T1000 (cell line): ENCODE measurements around the gene VPS41.
"Not testable (repeated sequence)": the region's sequence is repeated elsewhere in the genome, so short reads cannot be mapped to it uniquely, and the experiment has no call there.

Experiments used
- DNase-seq: peaks from one replicate; lab custom pipeline; 2025; ENCODE audit warnings: mixed read lengths; lab: John Stamatoyannopoulos, UW

The VPS41 gene

GRCh38 chr7:38908759-38909335, at the start of gene VPS41:
Gene VPS41, minus strand, starts transcription at chr7:38909191. Its CDS starts 17 bp downstream, at chr7:38909174.
- peak; percentile 6 for DNase-seq

- DNase-seq = no peak
These were observed 46.9 kb upstream of the VPS41 start for GRCh38 chr7:38955892-38956291.

GRCh38 chr7:38953971-38954370, 45.0 kb upstream of the VPS41 start:
- no peak for DNase-seq

GRCh38 chr7:38953227-38953626, 44.2 kb upstream of the VPS41 start:
- DNase-seq = no peak

GRCh38 chr7:38951213-38951612, 42.2 kb upstream of the VPS41 start:
- DNase-seq = no peak

- no peak for DNase-seq
These were observed 41.3 kb upstream of the VPS41 start for GRCh38 chr7:38950309-38950708.

- DNase-seq = not testable (repeated sequence)
These were observed 38.5 kb upstream of the VPS41 start for GRCh38 chr7:38947541-38947940.

- DNase-seq = no peak
These were observed 33.5 kb upstream of the VPS41 start for GRCh38 chr7:38942431-38943051.

- no peak for DNase-seq
These were observed 31.8 kb upstream of the VPS41 start for GRCh38 chr7:38940774-38941173.

GRCh38 chr7:38938589-38938988, 29.6 kb upstream of the VPS41 start:
- no peak for DNase-seq

- no peak for DNase-seq
These were observed 29.1 kb upstream of the VPS41 start for GRCh38 chr7:38938001-38938485.

- DNase-seq = no peak
These were observed 27.6 kb upstream of the VPS41 start for GRCh38 chr7:38936641-38937040.

- no peak for DNase-seq
These were observed 25.5 kb upstream of the VPS41 start for GRCh38 chr7:38934536-38934935.

GRCh38 chr7:38934051-38934450, 25.1 kb upstream of the VPS41 start:
- no peak for DNase-seq

- DNase-seq = peak; percentile 41
These were observed 23.6 kb upstream of the VPS41 start for GRCh38 chr7:38932509-38933168.

- no peak for DNase-seq
These were observed 20.6 kb upstream of the VPS41 start for GRCh38 chr7:38929460-38930171.

- no peak for DNase-seq
These were observed 19.5 kb upstream of the VPS41 start for GRCh38 chr7:38928506-38928905.

GRCh38 chr7:38927751-38928150, 18.8 kb upstream of the VPS41 start:
- no peak for DNase-seq

- DNase-seq = no peak
These were observed 11.7 kb upstream of the VPS41 start for GRCh38 chr7:38920731-38921130.

- no peak for DNase-seq
These were observed 7.4 kb upstream of the VPS41 start for GRCh38 chr7:38916396-38916795.

- DNase-seq = no peak
These were observed 879 bp upstream of the VPS41 start for GRCh38 chr7:38909870-38910269.

- no peak for DNase-seq
These were observed 1.2 kb downstream of the VPS41 start for GRCh38 chr7:38907766-38908165.

GRCh38 chr7:38907066-38907465, 1.9 kb downstream of the VPS41 start:
- no peak for DNase-seq
